Activated CD4-positive, alpha-beta T cell treated with anti-CD3 and anti-CD28 coated beads for 1 hour (primary cell): ENCODE measurements around the gene PHACTR3.
"Not testable (repeated sequence)": the region's sequence is repeated elsewhere in the genome, so short reads cannot be mapped to it uniquely, and the experiment has no call there.

ENCODE experiments used
- DNase-seq: peaks from one replicate; pipeline ENCODE4 v3.0.0-alpha.2; 2020

PHACTR3 gene

GRCh38 chr20:59596690-59597089 is 7.7 kb upstream of the PHACTR3 start:
- DNase-seq = no peak

- DNase-seq = no peak
These were observed 7.1 kb upstream of the PHACTR3 start for GRCh38 chr20:59597240-59597639.

GRCh38 chr20:59598625-59599310 is 5.6 kb upstream of the PHACTR3 start:
- no peak for DNase-seq

- DNase-seq = no peak
These were observed 4.4 kb upstream of the PHACTR3 start for GRCh38 chr20:59599941-59600340.

- no peak for DNase-seq
These were observed 3.9 kb upstream of the PHACTR3 start for GRCh38 chr20:59600472-59600871.

GRCh38 chr20:59602546-59603080 is 1.7 kb upstream of the PHACTR3 start:
- DNase-seq = no peak

- DNase-seq = no peak
These were observed 1.2 kb upstream of the PHACTR3 start for GRCh38 chr20:59603176-59603575.

- DNase-seq = no peak
These were observed 631 bp downstream of the PHACTR3 start for GRCh38 chr20:59604741-59605600.

GRCh38 chr20:59605601-59606364 is 1.4 kb downstream of the PHACTR3 start:
- DNase-seq = no peak

GRCh38 chr20:59606566-59606965 is 2.2 kb downstream of the PHACTR3 start:
- no peak for DNase-seq

GRCh38 chr20:59608396-59608795 is 4.1 kb downstream of the PHACTR3 start:
- DNase-seq = no peak

GRCh38 chr20:59608871-59609270 is 4.5 kb downstream of the PHACTR3 start:
- no peak for DNase-seq

- no peak for DNase-seq
These were observed 6.9 kb downstream of the PHACTR3 start for GRCh38 chr20:59611286-59611685.

GRCh38 chr20:59613861-59614260 is 9.5 kb downstream of the PHACTR3 start:
- DNase-seq = no peak

GRCh38 chr20:59614714-59615113 is 10.4 kb downstream of the PHACTR3 start:
- no peak for DNase-seq

- DNase-seq = no peak
These were observed 12.0 kb downstream of the PHACTR3 start for GRCh38 chr20:59616306-59616705.

GRCh38 chr20:59617221-59617620 is 12.9 kb downstream of the PHACTR3 start:
- no peak for DNase-seq

- no peak for DNase-seq
These were observed 13.8 kb downstream of the PHACTR3 start for GRCh38 chr20:59618131-59618530.

- DNase-seq = not testable (repeated sequence)
These were observed 14.2 kb downstream of the PHACTR3 start for GRCh38 chr20:59618585-59618984.

- no peak for DNase-seq
These were observed 16.6 kb downstream of the PHACTR3 start for GRCh38 chr20:59620860-59621505.

- no peak for DNase-seq
These were observed 18.2 kb downstream of the PHACTR3 start for GRCh38 chr20:59622496-59622895.

- no peak for DNase-seq
These were observed 18.8 kb downstream of the PHACTR3 start for GRCh38 chr20:59623133-59623532.

- no peak for DNase-seq
These were observed 19.2 kb downstream of the PHACTR3 start for GRCh38 chr20:59623583-59623982.
